Naive thymus-derived CD4-positive, alpha-beta T cell (primary cell): ENCODE measurements around the gene LINC01488. TPM values are rescaled to one million over a fixed set of nuclear protein-coding genes. Genes with fewer than 3 reads are reported as not detected.

Source experiments
- ATAC-seq: fragments of 150-1000 bp; cut with Tn5 transposase; 2 replicates; pipeline ENCODE4 v1.10.0; 2021; ENCODE audit warnings: mild to moderate bottlenecking, moderate library complexity
- CTCF ChIA-PET: fragments of 350-600 bp; sonication (Branson Sonifier 250); formaldehyde crosslinking; loops from one replicate; lab custom pipeline; 2021; ENCODE audit warnings: antibody characterized with exemption; lab: Charles Lee
- POLR2A ChIA-PET: fragments of 350-600 bp; sonication (Branson Sonifier 250); formaldehyde crosslinking; loops from one replicate; lab custom pipeline; 2021; ENCODE audit warnings: antibody characterized with exemption, inconsistent platforms; lab: Charles Lee
- DNase-seq, 9 donors: peaks; one replicate each; pipeline versions ENCODE4 v3.0.0 to v3.0.0-alpha.2; 2020 to 2022; ENCODE audit warnings: mixed read lengths in 1 of 9
- H3K27ac ChIP-seq: one replicate; pipeline ENCODE4 v1.7.0; 2013; ENCODE audit warnings: mild to moderate bottlenecking, low read depth, low read length, moderate library complexity
- H3K27me3 ChIP-seq, 2 donors: one replicate each; pipeline ENCODE4 v1.7.0; 2013; ENCODE audit warnings: low read length in 2 of 2, mild to moderate bottlenecking in 2 of 2, moderate library complexity in 2 of 2; ENCODE audit not compliant: control insufficient read depth in 2 of 2, insufficient read depth in 2 of 2
- H3K36me3 ChIP-seq, 3 experiments: 1 replicate in 2 of 3; 2 replicates in 1 of 3; pipeline ENCODE4 v1.7.0; 2013; ENCODE audit warnings: low read length in 3 of 3, mild to moderate bottlenecking in 3 of 3, moderate library complexity in 1 of 3; ENCODE audit not compliant: insufficient read depth in 3 of 3, control insufficient read depth in 2 of 3
- H3K4me1 ChIP-seq, 2 donors: one replicate each; pipeline ENCODE4 v1.7.0; 2013; ENCODE audit warnings: low read length in 2 of 2, mild to moderate bottlenecking in 2 of 2, moderate library complexity in 1 of 2; ENCODE audit not compliant: control insufficient read depth in 2 of 2, insufficient read depth in 2 of 2
- H3K4me3 ChIP-seq: 2 replicates; pipeline ENCODE4 v1.7.0; 2013; ENCODE audit warnings: mild to moderate bottlenecking, low read length
- H3K9me3 ChIP-seq, 3 experiments: 1 replicate in 2 of 3; 2 replicates in 1 of 3; pipeline ENCODE4 v1.7.0; 2013; ENCODE audit warnings: low read length in 3 of 3; ENCODE audit not compliant: control insufficient read depth in 2 of 3
- H3K27ac Mint-ChIP-seq, 9 donors: one replicate each; pipeline ENCODE4 v1.8.0; 2020 to 2022; ENCODE audit warnings: mixed read lengths in 9 of 9, mild to moderate bottlenecking in 8 of 9, moderate library complexity in 5 of 9, inconsistent platforms in 2 of 9
- H3K27me3 Mint-ChIP-seq, 5 donors: one replicate each; pipeline ENCODE4 v1.8.0; 2021 to 2022; ENCODE audit warnings: mixed read lengths in 5 of 5, mild to moderate bottlenecking in 1 of 5
- H3K36me3 Mint-ChIP-seq, 5 donors: one replicate each; pipeline ENCODE4 v1.8.0; 2020 to 2022; ENCODE audit warnings: mixed read lengths in 5 of 5, mild to moderate bottlenecking in 3 of 5, inconsistent platforms in 1 of 5
- H3K4me1 Mint-ChIP-seq, 7 donors: one replicate each; pipeline ENCODE4 v1.8.0; 2020 to 2022; ENCODE audit warnings: mixed read lengths in 7 of 7, mild to moderate bottlenecking in 3 of 7, inconsistent platforms in 1 of 7
- H3K4me3 Mint-ChIP-seq, 10 donors: one replicate each; pipeline ENCODE4 v1.8.0; 2020 to 2022; ENCODE audit warnings: mild to moderate bottlenecking in 10 of 10, mixed read lengths in 10 of 10, moderate library complexity in 6 of 10, inconsistent platforms in 2 of 10
- H3K9me3 Mint-ChIP-seq, 11 donors: one replicate each; pipeline ENCODE4 v1.8.0; 2020 to 2022; ENCODE audit warnings: mixed read lengths in 11 of 11, mild to moderate bottlenecking in 4 of 11, inconsistent platforms in 1 of 11, moderate library complexity in 1 of 11
- intact Hi-C, 2 donors: fragments of 100-400 bp; cut with micrococcal nuclease; formaldehyde crosslinking; loops; one replicate each; pipeline ENCODE4 v1.15.1; 2023
- polyA plus RNA-seq, 2 donors: library from polyadenylated mRNA; unstranded; fragments of 300-500 nt; fragmentation: Illumina TruSeq; gene quantifications; one replicate each; pipeline ENCODE4 v1.2.3, GENCODE V29; 2021
- total RNA-seq, 6 experiments: library from RNA in 5 of 6; stranded (reverse) in 5 of 6; gene quantifications; 1 replicate in 5 of 6; 2 replicates in 1 of 6; pipeline ENCODE4 v1.2.3 and lab custom pipeline; 2021 to 2026

LINC01488 gene
- total and polyA plus RNA-seq, 7 experiments from 2014 or later: not detected

GRCh38 chr11:69488543-69488940 lies 7.1 kb downstream of the LINC01488 start:
- no peak for DNase-seq
- no peak for ATAC-seq
- intact Hi-C loops: no loop called here
- no peaks in the 10 kb centered on the region for H3K9me3 ChIP-seq
- Mint-ChIP-seq H3K4me1 (peaks cover 0 to 2% (median 0%) of the 10 kb centered on the region in 7 donors), H3K27ac (no peak overlapping the region), H3K27me3 (peaks cover 0 to 7% (median 0%) of the 10 kb centered on the region in 5 donors), H3K9me3 (peaks cover 0 to 3% (median 0%) of the 10 kb centered on the region in 11 donors), H3K36me3 (no peaks in the 10 kb centered on the region), H3K4me3 (no peak overlapping the region)
- no peak overlapping the region for H3K27ac ChIP-seq
- no peaks in the 10 kb centered on the region for H3K4me1 ChIP-seq
- CTCF ChIA-PET: no interaction called here
- H3K27me3 ChIP-seq: no peaks in the 10 kb centered on the region
- no peaks in the 10 kb centered on the region for H3K36me3 ChIP-seq
- POLR2A ChIA-PET: no interaction called here
- no peak overlapping the region for H3K4me3 ChIP-seq

GRCh38 chr11:69489031-69489745 lies 7.7 kb downstream of the LINC01488 start:
- no peak overlapping the region for H3K27ac ChIP-seq
- ATAC-seq: no peak
- Mint-ChIP-seq H3K27me3 (peaks cover 0 to 9% (median 0%) of the 10 kb centered on the region in 5 donors), H3K27ac (no peak overlapping the region), H3K9me3 (peaks cover 0 to 3% (median 0%) of the 10 kb centered on the region in 11 donors), H3K36me3 (no peaks in the 10 kb centered on the region), H3K4me1 (peaks cover 0 to 2% (median 0%) of the 10 kb centered on the region in 7 donors), H3K4me3 (no peak overlapping the region)
- POLR2A ChIA-PET: no interaction called here
- H3K9me3 ChIP-seq: no peaks in the 10 kb centered on the region
- DNase-seq: no peak
- no peaks in the 10 kb centered on the region for H3K36me3 ChIP-seq
- H3K4me1 ChIP-seq: no peaks in the 10 kb centered on the region
- no peak overlapping the region for H3K4me3 ChIP-seq
- intact Hi-C loops: no loop called here
- CTCF ChIA-PET: no interaction called here
- no peaks in the 10 kb centered on the region for H3K27me3 ChIP-seq

GRCh38 chr11:69489746-69490365 lies 8.4 kb downstream of the LINC01488 start:
- Histone ChIP-seq H3K4me1 (no peaks in the 10 kb centered on the region), H3K9me3 (no peaks in the 10 kb centered on the region), H3K4me3 (no peak overlapping the region), H3K27me3 (no peaks in the 10 kb centered on the region), H3K36me3 (no peaks in the 10 kb centered on the region), H3K27ac (no peak overlapping the region)
- CTCF ChIA-PET: no interaction called here
- Mint-ChIP-seq H3K4me3 (no peak overlapping the region), H3K27me3 (peaks cover 0 to 11% (median 6%) of the 10 kb centered on the region in 5 donors), H3K27ac (no peak overlapping the region), H3K4me1 (peaks cover 0 to 2% (median 0%) of the 10 kb centered on the region in 7 donors), H3K36me3 (no peaks in the 10 kb centered on the region), H3K9me3 (peaks cover 0 to 3% (median 0%) of the 10 kb centered on the region in 11 donors)
- no peak for ATAC-seq
- no peak for DNase-seq
- intact Hi-C loops: no loop called here
- POLR2A ChIA-PET: no interaction called here

- DNase-seq (no peak), ATAC-seq (no peak)
- Histone ChIP-seq H3K9me3 (no peaks in the 10 kb centered on the region), H3K27me3 (no peaks in the 10 kb centered on the region), H3K27ac (no peak overlapping the region), H3K4me3 (no peak overlapping the region), H3K4me1 (no peaks in the 10 kb centered on the region), H3K36me3 (no peaks in the 10 kb centered on the region)
- Mint-ChIP-seq H3K9me3 (peaks cover 0 to 3% (median 0%) of the 10 kb centered on the region in 11 donors), H3K27ac (no peak overlapping the region), H3K4me1 (peaks cover 0 to 2% (median 0%) of the 10 kb centered on the region in 7 donors), H3K27me3 (peaks cover 0 to 14% (median 10%) of the 10 kb centered on the region in 5 donors), H3K36me3 (no peaks in the 10 kb centered on the region), H3K4me3 (no peak overlapping the region)
- ChIA-PET CTCF (no interaction called here), POLR2A (no interaction called here)
- intact Hi-C loops: no loop called here
Observed at GRCh38 chr11:69490516-69490915, 9.1 kb downstream of the LINC01488 start.

- no peak overlapping the region for H3K27ac ChIP-seq
- ChIA-PET POLR2A (no interaction called here), CTCF (no interaction called here)
- no peaks in the 10 kb centered on the region for H3K36me3 ChIP-seq
- H3K27me3 ChIP-seq: no peaks in the 10 kb centered on the region
- H3K4me3 ChIP-seq: no peak overlapping the region
- Mint-ChIP-seq H3K4me1 (peaks cover 0 to 2% (median 0%) of the 10 kb centered on the region in 7 donors), H3K27me3 (peaks cover 0 to 14% (median 10%) of the 10 kb centered on the region in 5 donors), H3K36me3 (no peaks in the 10 kb centered on the region), H3K9me3 (peaks cover 0 to 4% (median 0%) of the 10 kb centered on the region in 11 donors), H3K27ac (no peak overlapping the region), H3K4me3 (no peak overlapping the region)
- ATAC-seq (no peak), DNase-seq (no peak)
- H3K4me1 ChIP-seq: no peaks in the 10 kb centered on the region
- no peaks in the 10 kb centered on the region for H3K9me3 ChIP-seq
- intact Hi-C loops: no loop called here
Observed at GRCh38 chr11:69491071-69492031, 9.9 kb downstream of the LINC01488 start.

- intact Hi-C loops: no loop called here
- H3K9me3 Mint-ChIP-seq: peaks cover 0 to 4% (median 0%) of the 10 kb centered on the region in 11 donors
- H3K4me1 ChIP-seq: no peaks in the 10 kb centered on the region
- H3K27me3 Mint-ChIP-seq: peaks cover 0 to 14% (median 10%) of the 10 kb centered on the region in 5 donors
- CTCF ChIA-PET: no interaction called here
- H3K27ac Mint-ChIP-seq: no peak overlapping the region
- no peaks in the 10 kb centered on the region for H3K36me3 ChIP-seq
- H3K9me3 ChIP-seq: no peaks in the 10 kb centered on the region
- no peak overlapping the region for H3K4me3 Mint-ChIP-seq
- POLR2A ChIA-PET: no interaction called here
- no peak overlapping the region for H3K4me3 ChIP-seq
- H3K27ac ChIP-seq: no peak overlapping the region
- no peak for DNase-seq
- ATAC-seq: no peak
- peaks cover 0 to 2% (median 0%) of the 10 kb centered on the region in 7 donors for H3K4me1 Mint-ChIP-seq
- H3K27me3 ChIP-seq: no peaks in the 10 kb centered on the region
- H3K36me3 Mint-ChIP-seq: no peaks in the 10 kb centered on the region
Observed at GRCh38 chr11:69492201-69492991, 10.9 kb downstream of the LINC01488 start.
